ENCODE measurements around the gene EAF1. TPM values are rescaled to one million over a fixed set of nuclear protein-coding genes. Genes with fewer than 3 reads are reported as not detected.

EAF1 gene
- polyA plus RNA-seq, 3 donors, result 9.0 to 44.0 (median 9.1) TPM

DNA sequence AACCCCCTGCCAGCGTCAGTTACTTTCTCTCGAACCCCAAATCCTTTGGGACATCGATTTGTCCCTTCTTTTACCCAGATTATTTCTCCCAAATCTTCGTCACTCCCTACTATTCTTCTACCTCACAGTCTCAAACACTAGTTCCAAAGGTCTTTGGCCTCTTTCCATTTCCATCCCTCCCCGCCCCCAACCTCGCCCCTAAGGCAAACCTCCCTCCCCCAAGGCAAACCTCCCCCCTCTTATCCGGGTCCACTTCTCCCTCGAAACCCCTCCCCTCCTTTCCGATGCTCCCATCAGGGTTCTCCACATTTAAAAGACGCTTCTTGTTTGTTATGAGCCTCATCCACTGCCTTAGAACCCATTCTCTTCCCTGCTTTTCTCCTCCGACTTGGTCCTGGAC lies 583 bp downstream of the EAF1 start:
- Histone ChIP-seq H3K4me3 (replicated peaks in 1 of 3; ENCODE audit: low read depth in 2 of 3, low read length in 3 of 3) (peak overlapping the region; percentile 73 to 97 (median 92)), H3K4me1 (ENCODE audit: control insufficient read depth in 1 of 2, insufficient read depth in 2 of 2, low read length in 2 of 2) (peaks cover 21 to 32% of the 10 kb centered on the region in 2 donors), H3K9ac (ENCODE audit: insufficient read depth, low read length, poor library complexity, severe bottlenecking) (peak overlapping the region; percentile 99), H3K4me2 (replicated peaks; ENCODE audit: extremely low read depth, low read length, poor library complexity, severe bottlenecking) (peak overlapping the region; percentile 83), H4K20me1 (ENCODE audit: insufficient read depth, low read length) (peaks cover 32% of the 10 kb centered on the region), H2AFZ (ENCODE audit: insufficient read depth, low read depth, low read length, poor library complexity, severe bottlenecking) (peak overlapping the region; percentile 90), H3K36me3 (replicated peaks in 1 of 2; ENCODE audit: control insufficient read depth in 1 of 2, insufficient read depth in 2 of 2, low read length in 2 of 2) (peaks cover 38 to 51% of the 10 kb centered on the region in 2 donors), H3K79me2 (ENCODE audit: insufficient read depth, low read length) (peaks cover 71% of the 10 kb centered on the region), H3K27ac (ENCODE audit: low read depth in 1 of 2, low read length in 2 of 2) (peak overlapping the region; percentile 94 to 99), H3K27me3 (ENCODE audit: control insufficient read depth in 2 of 2, insufficient read depth in 2 of 2, low read length in 2 of 2) (no peaks in the 10 kb centered on the region), H3K9me3 (replicated peaks in 1 of 2; ENCODE audit: control insufficient read depth in 1 of 2, insufficient read depth in 1 of 2, low read length in 2 of 2) (no peaks in the 10 kb centered on the region)
- H3K27me3 Mint-ChIP-seq (ENCODE audit: low read depth in 3 of 3), result no peaks in the 10 kb centered on the region
- WGBS (ENCODE audit: insufficient coverage), result 1% methylated on average over 11 of the region's 11 CpGs
- H3K36me3 Mint-ChIP-seq, result peaks cover 42 to 54% of the 10 kb centered on the region in 2 donors
- H3K27ac Mint-ChIP-seq, result peak overlapping the region; percentile 98 to 100 (median 99)
- H3K4me3 Mint-ChIP-seq, result peak overlapping the region; percentile 96 to 99
- intact Hi-C loops (cut with micrococcal nuclease), result loop anchor here in 1 of 2 donors (5.0 kb wide), 2 partner anchors 129 to 161 kb away; no protein-coding TSS in a partner anchor
- TF ChIP-seq, protein P1, sequence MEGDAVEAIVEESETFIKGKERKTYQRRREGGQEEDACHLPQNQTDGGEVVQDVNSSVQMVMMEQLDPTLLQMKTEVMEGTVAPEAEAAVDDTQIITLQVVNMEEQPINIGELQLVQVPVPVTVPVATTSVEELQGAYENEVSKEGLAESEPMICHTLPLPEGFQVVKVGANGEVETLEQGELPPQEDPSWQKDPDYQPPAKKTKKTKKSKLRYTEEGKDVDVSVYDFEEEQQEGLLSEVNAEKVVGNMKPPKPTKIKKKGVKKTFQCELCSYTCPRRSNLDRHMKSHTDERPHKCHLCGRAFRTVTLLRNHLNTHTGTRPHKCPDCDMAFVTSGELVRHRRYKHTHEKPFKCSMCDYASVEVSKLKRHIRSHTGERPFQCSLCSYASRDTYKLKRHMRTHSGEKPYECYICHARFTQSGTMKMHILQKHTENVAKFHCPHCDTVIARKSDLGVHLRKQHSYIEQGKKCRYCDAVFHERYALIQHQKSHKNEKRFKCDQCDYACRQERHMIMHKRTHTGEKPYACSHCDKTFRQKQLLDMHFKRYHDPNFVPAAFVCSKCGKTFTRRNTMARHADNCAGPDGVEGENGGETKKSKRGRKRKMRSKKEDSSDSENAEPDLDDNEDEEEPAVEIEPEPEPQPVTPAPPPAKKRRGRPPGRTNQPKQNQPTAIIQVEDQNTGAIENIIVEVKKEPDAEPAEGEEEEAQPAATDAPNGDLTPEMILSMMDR (IDR thresholded peaks at IDR 0.05), result no peak
- no peaks in the 10 kb centered on the region for H3K9me3 Mint-ChIP-seq
- no peak for DNase-seq
- H3K4me1 Mint-ChIP-seq, result peaks cover 46% of the 10 kb centered on the region

DNA sequence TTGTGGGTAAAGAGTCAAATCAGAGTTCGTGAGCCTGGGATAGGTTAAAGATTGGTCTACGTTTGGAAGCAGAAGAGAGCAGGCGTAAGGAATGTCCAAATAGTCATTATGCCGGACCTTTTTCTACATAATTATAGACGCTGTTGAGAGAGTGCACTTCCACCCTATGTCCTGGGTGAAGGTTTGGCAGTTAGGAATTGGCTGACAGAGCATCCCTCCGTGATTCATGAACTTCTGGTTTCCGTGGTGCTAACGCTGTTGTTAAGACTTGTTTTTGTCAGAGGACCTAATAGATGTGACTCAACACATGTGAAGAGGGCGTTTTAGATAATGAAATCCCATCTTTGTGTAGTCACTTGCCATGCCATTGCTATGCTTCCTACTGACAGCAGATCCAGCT lies 1.1 kb downstream of the EAF1 start:
- Histone ChIP-seq H3K4me2 (replicated peaks; ENCODE audit: extremely low read depth, low read length, poor library complexity, severe bottlenecking) (peak overlapping the region; percentile 83), H3K4me1 (ENCODE audit: control insufficient read depth in 1 of 2, insufficient read depth in 2 of 2, low read length in 2 of 2) (peaks cover 21 to 32% of the 10 kb centered on the region in 2 donors), H3K79me2 (ENCODE audit: insufficient read depth, low read length) (peaks cover 76% of the 10 kb centered on the region), H2AFZ (ENCODE audit: insufficient read depth, low read depth, low read length, poor library complexity, severe bottlenecking) (no peak overlapping the region), H3K36me3 (replicated peaks in 1 of 2; ENCODE audit: control insufficient read depth in 1 of 2, insufficient read depth in 2 of 2, low read length in 2 of 2) (peaks cover 41 to 51% of the 10 kb centered on the region in 2 donors), H3K9ac (ENCODE audit: insufficient read depth, low read length, poor library complexity, severe bottlenecking) (peak overlapping the region; percentile 99), H3K4me3 (replicated peaks in 1 of 3; ENCODE audit: low read depth in 2 of 3, low read length in 3 of 3) (peak overlapping the region; percentile 73 to 97 (median 92)), H3K27ac (ENCODE audit: low read depth in 1 of 2, low read length in 2 of 2) (peak overlapping the region; percentile 94 to 99), H3K9me3 (replicated peaks in 1 of 2; ENCODE audit: control insufficient read depth in 1 of 2, insufficient read depth in 1 of 2, low read length in 2 of 2) (no peaks in the 10 kb centered on the region), H3K27me3 (ENCODE audit: control insufficient read depth in 2 of 2, insufficient read depth in 2 of 2, low read length in 2 of 2) (no peaks in the 10 kb centered on the region), H4K20me1 (ENCODE audit: insufficient read depth, low read length) (peaks cover 38% of the 10 kb centered on the region)
- H3K4me1 Mint-ChIP-seq, result peaks cover 46% of the 10 kb centered on the region
- no peaks in the 10 kb centered on the region for H3K27me3 Mint-ChIP-seq (ENCODE audit: low read depth in 3 of 3)
- no CpG with 5 or more reads among the region's 9 CpGs for WGBS (ENCODE audit: insufficient coverage)
- intact Hi-C loops (cut with micrococcal nuclease), result loop anchor here in 1 of 2 donors (5.0 kb wide), 2 partner anchors 129 to 161 kb away; no protein-coding TSS in a partner anchor
- no peaks in the 10 kb centered on the region for H3K9me3 Mint-ChIP-seq
- TF ChIP-seq, protein P1 (IDR thresholded peaks at IDR 0.05), result no peak
- DNase-seq, result peak; percentile 89 to 96 (median 94)
- peak overlapping the region; percentile 96 to 99 for H3K4me3 Mint-ChIP-seq
- H3K36me3 Mint-ChIP-seq, result peaks cover 48 to 54% of the 10 kb centered on the region in 2 donors
- peak overlapping the region; percentile 98 to 100 (median 99) for H3K27ac Mint-ChIP-seq

Measured in CD14-positive monocyte (primary cell).